ENCODE results near the gene PLPPR1.

GRCh38 chr9:101176384-101176783 lies 147.9 kb downstream of the PLPPR1 start:
- TF ChIP-seq, protein P1, sequence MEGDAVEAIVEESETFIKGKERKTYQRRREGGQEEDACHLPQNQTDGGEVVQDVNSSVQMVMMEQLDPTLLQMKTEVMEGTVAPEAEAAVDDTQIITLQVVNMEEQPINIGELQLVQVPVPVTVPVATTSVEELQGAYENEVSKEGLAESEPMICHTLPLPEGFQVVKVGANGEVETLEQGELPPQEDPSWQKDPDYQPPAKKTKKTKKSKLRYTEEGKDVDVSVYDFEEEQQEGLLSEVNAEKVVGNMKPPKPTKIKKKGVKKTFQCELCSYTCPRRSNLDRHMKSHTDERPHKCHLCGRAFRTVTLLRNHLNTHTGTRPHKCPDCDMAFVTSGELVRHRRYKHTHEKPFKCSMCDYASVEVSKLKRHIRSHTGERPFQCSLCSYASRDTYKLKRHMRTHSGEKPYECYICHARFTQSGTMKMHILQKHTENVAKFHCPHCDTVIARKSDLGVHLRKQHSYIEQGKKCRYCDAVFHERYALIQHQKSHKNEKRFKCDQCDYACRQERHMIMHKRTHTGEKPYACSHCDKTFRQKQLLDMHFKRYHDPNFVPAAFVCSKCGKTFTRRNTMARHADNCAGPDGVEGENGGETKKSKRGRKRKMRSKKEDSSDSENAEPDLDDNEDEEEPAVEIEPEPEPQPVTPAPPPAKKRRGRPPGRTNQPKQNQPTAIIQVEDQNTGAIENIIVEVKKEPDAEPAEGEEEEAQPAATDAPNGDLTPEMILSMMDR (IDR thresholded peaks at IDR 0.05) = no peak
- no peak for TF ChIP-seq POLR2A (IDR thresholded peaks at IDR 0.05)
